COLO829 (cell line): ENCODE results near the gene SCLT1.

Experiments
- DNase-seq: peaks from one replicate; pipeline ENCODE4 v3.0.0; 2012; ENCODE audit warnings: low spot score

Gene SCLT1

GRCh38 chr4:128871948-128872347, 221.4 kb downstream of the SCLT1 start:
- DNase-seq: no peak

- no peak for DNase-seq
Measured at GRCh38 chr4:128869776-128870509, 223.4 kb downstream of the SCLT1 start.

- DNase-seq: no peak
Measured at GRCh38 chr4:128868758-128869157, 224.6 kb downstream of the SCLT1 start.

- DNase-seq: no peak
Measured at GRCh38 chr4:128866691-128867090, 226.6 kb downstream of the SCLT1 start.

- no peak for DNase-seq
Measured at GRCh38 chr4:128866269-128866668, 227.1 kb downstream of the SCLT1 start.

GRCh38 chr4:128865132-128865531, 228.2 kb downstream of the SCLT1 start:
- no peak for DNase-seq

GRCh38 chr4:128863312-128864075, 229.8 kb downstream of the SCLT1 start:
- DNase-seq: peak; percentile 77

GRCh38 chr4:128862608-128863311, 230.6 kb downstream of the SCLT1 start:
- DNase-seq: no peak

- no peak for DNase-seq
Measured at GRCh38 chr4:128861856-128862518, 231.4 kb downstream of the SCLT1 start.

GRCh38 chr4:128859887-128860677, 233.3 kb downstream of the SCLT1 start:
- DNase-seq: no peak

- DNase-seq: no peak
Measured at GRCh38 chr4:128858879-128859671, 234.3 kb downstream of the SCLT1 start.

- DNase-seq: no peak
Measured at GRCh38 chr4:128856246-128856645, 237.1 kb downstream of the SCLT1 start.

GRCh38 chr4:128855621-128856020, 237.7 kb downstream of the SCLT1 start:
- no peak for DNase-seq

GRCh38 chr4:128854433-128854832, 238.9 kb downstream of the SCLT1 start:
- DNase-seq: no peak

- DNase-seq: no peak
Measured at GRCh38 chr4:128853741-128854140, 239.6 kb downstream of the SCLT1 start.

- DNase-seq: no peak
Measured at GRCh38 chr4:128850252-128850651, 243.1 kb downstream of the SCLT1 start.

GRCh38 chr4:128848461-128848860, 244.9 kb downstream of the SCLT1 start:
- DNase-seq: no peak

- no peak for DNase-seq
Measured at GRCh38 chr4:128847082-128847724, 246.1 kb downstream of the SCLT1 start.

GRCh38 chr4:128846063-128846462, 247.3 kb downstream of the SCLT1 start:
- no peak for DNase-seq

GRCh38 chr4:128844931-128845330, 248.4 kb downstream of the SCLT1 start:
- no peak for DNase-seq
